BLaER1 treated with 17β-estradiol and CSF1 and Interleukin-3, amounts not matched to agents 10 nM and 100 nM (cell line): ENCODE measurements around the gene ENKUR.
"Not testable (repeated sequence)": the region's sequence is repeated elsewhere in the genome, so short reads cannot be mapped to it uniquely, and the experiment has no call there.

Source experiments
- H3K27ac ChIP-seq, 11 experiments: shearing (Covaris generic); formaldehyde crosslinking; 2 replicates each; pipeline ENCODE4 v1.8.1; 2022
- H3K27me3 ChIP-seq, 11 experiments: shearing (Covaris generic); formaldehyde crosslinking; 2 replicates each; pipeline ENCODE4 v1.8.1; 2022
- H3K36me3 ChIP-seq, 11 experiments: shearing (Covaris generic); formaldehyde crosslinking; 2 replicates each; pipeline ENCODE4 v1.8.1; 2022
- H3K4me1 ChIP-seq, 10 experiments: shearing (Covaris generic); formaldehyde crosslinking; 2 replicates each; pipeline ENCODE4 v1.8.1; 2022
- H3K4me2 ChIP-seq, 11 experiments: shearing (Covaris generic); formaldehyde crosslinking; 2 replicates each; pipeline ENCODE4 v1.8.1; 2022
- H3K4me3 ChIP-seq, 10 experiments: shearing (Covaris generic); formaldehyde crosslinking; 2 replicates each; pipeline ENCODE4 v1.8.1; 2022
- H3K9ac ChIP-seq, 11 experiments: shearing (Covaris generic); formaldehyde crosslinking; 2 replicates each; pipeline ENCODE4 v1.8.1; 2022
- H3K9me3 ChIP-seq, 11 experiments: shearing (Covaris generic); formaldehyde crosslinking; replicated peaks in 1 of 11; 2 replicates each; pipeline ENCODE4 v1.8.1; 2022
- H4K20me1 ChIP-seq, 11 experiments: shearing (Covaris generic); formaldehyde crosslinking; 2 replicates each; pipeline ENCODE4 v1.8.1; 2022
- Cebpa-rat ChIP-seq, 11 experiments: shearing (Covaris generic); IDR thresholded peaks; 2 replicates each; pipeline ENCODE4 v1.8.1; 2022

Gene ENKUR

GRCh38 chr10:24968349-24968748 is 47.6 kb downstream of the ENKUR start:
- no peak overlapping the region for H3K27ac ChIP-seq
- H3K4me1 ChIP-seq: no peaks in the 10 kb centered on the region
- H3K9ac ChIP-seq: no peak overlapping the region
- TF ChIP-seq Cebpa-rat (IDR thresholded peaks at IDR 0.05): no peak
- H3K36me3 ChIP-seq: no peaks in the 10 kb centered on the region
- no peaks in the 10 kb centered on the region for H3K9me3 ChIP-seq
- H3K4me3 ChIP-seq: no peak overlapping the region
- no peaks in the 10 kb centered on the region for H3K27me3 ChIP-seq
- no peak overlapping the region for H3K4me2 ChIP-seq
- H4K20me1 ChIP-seq: no peaks in the 10 kb centered on the region

GRCh38 chr10:24966962-24967481 is 48.9 kb downstream of the ENKUR start:
- Histone ChIP-seq H4K20me1 (no peaks in the 10 kb centered on the region), H3K9me3 (no peaks in the 10 kb centered on the region), H3K36me3 (no peaks in the 10 kb centered on the region), H3K4me1 (no peaks in the 10 kb centered on the region), H3K4me3 (no peak overlapping the region), H3K27ac (no peak overlapping the region), H3K4me2 (no peak overlapping the region), H3K27me3 (no peaks in the 10 kb centered on the region), H3K9ac (no peak overlapping the region)
- TF ChIP-seq Cebpa-rat (IDR thresholded peaks at IDR 0.05): no peak

DNA sequence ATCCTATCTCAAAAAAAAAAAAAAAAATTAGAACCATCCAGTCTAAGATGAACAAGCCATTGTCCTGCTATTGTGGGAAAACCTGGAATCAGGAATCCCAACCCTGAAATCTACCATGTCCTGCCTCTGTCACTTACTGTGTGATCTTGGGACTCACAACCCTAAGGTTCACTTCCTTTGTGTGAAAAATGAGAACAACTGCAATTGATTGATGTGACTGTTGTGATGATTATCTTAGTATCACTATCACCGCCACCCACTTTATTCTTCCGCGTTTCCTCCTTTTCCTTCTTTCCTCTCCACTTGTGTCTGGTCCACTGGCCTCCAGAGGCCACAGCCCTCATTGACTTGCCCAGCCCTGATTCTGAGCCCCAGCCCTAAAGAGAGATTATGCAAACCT is 50.9 kb downstream of the ENKUR start:
- Histone ChIP-seq H3K36me3 (no peaks in the 10 kb centered on the region), H3K4me1 (no peaks in the 10 kb centered on the region), H3K27ac (no peak overlapping the region), H4K20me1 (no peaks in the 10 kb centered on the region), H3K9ac (no peak overlapping the region), H3K4me2 (no peak overlapping the region), H3K27me3 (no peaks in the 10 kb centered on the region), H3K9me3 (no peaks in the 10 kb centered on the region), H3K4me3 (no peak overlapping the region)
- no peak for TF ChIP-seq Cebpa-rat (IDR thresholded peaks at IDR 0.05)

GRCh38 chr10:24963521-24964041 is 52.4 kb downstream of the ENKUR start:
- no peak overlapping the region for H3K9ac ChIP-seq
- no peaks in the 10 kb centered on the region for H3K4me1 ChIP-seq
- H3K4me3 ChIP-seq: no peak overlapping the region
- TF ChIP-seq Cebpa-rat (IDR thresholded peaks at IDR 0.05): no peak
- no peak overlapping the region for H3K4me2 ChIP-seq
- H3K27ac ChIP-seq: no peak overlapping the region
- H4K20me1 ChIP-seq: no peaks in the 10 kb centered on the region
- no peaks in the 10 kb centered on the region for H3K9me3 ChIP-seq
- H3K27me3 ChIP-seq: no peaks in the 10 kb centered on the region
- H3K36me3 ChIP-seq: no peaks in the 10 kb centered on the region

DNA sequence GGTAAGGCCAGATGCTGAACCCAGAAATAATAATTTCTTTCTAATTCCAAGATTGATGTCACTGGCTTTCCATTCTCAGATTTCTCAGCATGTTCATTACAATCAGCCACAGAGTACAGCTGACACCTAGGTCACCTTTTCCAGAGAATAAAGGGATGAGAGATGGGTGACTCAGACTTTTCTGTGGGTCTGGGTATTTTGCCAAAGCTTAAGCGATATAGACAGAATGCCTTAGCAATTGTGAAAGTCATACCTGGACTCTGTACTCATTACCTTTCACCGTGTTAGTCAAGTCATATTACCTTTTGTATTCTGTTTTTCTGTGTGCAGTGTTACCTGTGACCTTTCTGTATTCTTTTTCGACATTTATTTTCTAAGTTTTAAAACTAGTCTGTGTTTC is 53.0 kb downstream of the ENKUR start:
- no peaks in the 10 kb centered on the region for H3K27me3 ChIP-seq
- no peak overlapping the region for H3K27ac ChIP-seq
- no peak overlapping the region for H3K9ac ChIP-seq
- no peaks in the 10 kb centered on the region for H3K36me3 ChIP-seq
- no peak overlapping the region for H3K4me2 ChIP-seq
- no peaks in the 10 kb centered on the region for H3K4me1 ChIP-seq
- H3K9me3 ChIP-seq: no peaks in the 10 kb centered on the region
- H3K4me3 ChIP-seq: no peak overlapping the region
- TF ChIP-seq Cebpa-rat (IDR thresholded peaks at IDR 0.05): no peak
- H4K20me1 ChIP-seq: no peaks in the 10 kb centered on the region

GRCh38 chr10:24961582-24961981 is 54.4 kb downstream of the ENKUR start:
- Histone ChIP-seq H4K20me1 (no peaks in the 10 kb centered on the region), H3K9ac (no peak overlapping the region), H3K9me3 (no peaks in the 10 kb centered on the region), H3K4me3 (no peak overlapping the region), H3K27ac (no peak overlapping the region), H3K4me2 (no peak overlapping the region), H3K27me3 (no peaks in the 10 kb centered on the region), H3K36me3 (no peaks in the 10 kb centered on the region), H3K4me1 (no peaks in the 10 kb centered on the region)
- TF ChIP-seq Cebpa-rat (IDR thresholded peaks at IDR 0.05): no peak

GRCh38 chr10:24959382-24959730 is 56.6 kb downstream of the ENKUR start:
- H4K20me1 ChIP-seq: no peaks in the 10 kb centered on the region
- no peak for TF ChIP-seq Cebpa-rat (IDR thresholded peaks at IDR 0.05)
- H3K9ac ChIP-seq: no peak overlapping the region
- H3K36me3 ChIP-seq: no peaks in the 10 kb centered on the region
- H3K9me3 ChIP-seq: no peaks in the 10 kb centered on the region
- H3K4me2 ChIP-seq: no peak overlapping the region
- H3K4me1 ChIP-seq: no peaks in the 10 kb centered on the region
- no peaks in the 10 kb centered on the region for H3K27me3 ChIP-seq
- no peak overlapping the region for H3K4me3 ChIP-seq
- no peak overlapping the region for H3K27ac ChIP-seq

GRCh38 chr10:24958721-24959381 is 57.1 kb downstream of the ENKUR start:
- Histone ChIP-seq H3K9me3 (no peaks in the 10 kb centered on the region), H4K20me1 (no peaks in the 10 kb centered on the region), H3K27ac (no peak overlapping the region), H3K27me3 (no peaks in the 10 kb centered on the region), H3K9ac (no peak overlapping the region), H3K4me3 (no peak overlapping the region), H3K4me1 (no peaks in the 10 kb centered on the region), H3K4me2 (no peak overlapping the region), H3K36me3 (no peaks in the 10 kb centered on the region)
- TF ChIP-seq Cebpa-rat (IDR thresholded peaks at IDR 0.05): no peak

GRCh38 chr10:24958091-24958720 is 57.8 kb downstream of the ENKUR start:
- no peak for TF ChIP-seq Cebpa-rat (IDR thresholded peaks at IDR 0.05)
- H3K4me1 ChIP-seq: peaks cover 0 to 4% (median 2%) of the 10 kb centered on the region in 10 experiments; a peak in 5 of 20 replicates
- H3K27ac ChIP-seq: no peak overlapping the region
- H3K9ac ChIP-seq: no peak overlapping the region
- H3K9me3 ChIP-seq: no peaks in the 10 kb centered on the region
- H3K27me3 ChIP-seq: no peaks in the 10 kb centered on the region
- H4K20me1 ChIP-seq: no peaks in the 10 kb centered on the region
- no peak overlapping the region for H3K4me2 ChIP-seq
- H3K4me3 ChIP-seq: no peak overlapping the region
- no peaks in the 10 kb centered on the region for H3K36me3 ChIP-seq

DNA sequence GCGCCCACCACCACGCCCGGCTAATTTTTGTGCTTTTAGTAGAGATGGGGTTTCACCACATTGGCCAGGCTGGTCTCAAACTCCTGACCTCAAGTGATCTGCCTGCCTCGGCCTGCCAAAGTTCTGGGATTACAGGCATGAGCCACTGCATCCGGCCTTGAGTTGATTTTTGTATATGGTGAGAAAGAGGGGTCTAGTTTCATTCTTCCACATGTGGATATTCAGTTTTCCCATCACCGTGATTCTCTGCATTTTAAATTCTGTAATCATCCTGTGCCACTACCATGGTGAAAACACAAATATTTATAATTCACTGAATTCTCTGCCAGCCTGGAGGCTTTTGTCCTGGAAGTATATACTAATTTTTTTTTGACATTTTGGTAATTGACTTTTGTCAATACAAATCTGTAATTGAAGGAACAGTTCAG is 58.3 kb downstream of the ENKUR start:
- H3K4me3 ChIP-seq, H3K9ac ChIP-seq, H3K9me3 ChIP-seq, H3K4me1 ChIP-seq, H3K36me3 ChIP-seq, H3K27ac ChIP-seq, H3K4me2 ChIP-seq, H3K27me3 ChIP-seq, H4K20me1 ChIP-seq: not testable (repeated sequence)
